ENCODE data around the gene ZBTB33.

DNA sequence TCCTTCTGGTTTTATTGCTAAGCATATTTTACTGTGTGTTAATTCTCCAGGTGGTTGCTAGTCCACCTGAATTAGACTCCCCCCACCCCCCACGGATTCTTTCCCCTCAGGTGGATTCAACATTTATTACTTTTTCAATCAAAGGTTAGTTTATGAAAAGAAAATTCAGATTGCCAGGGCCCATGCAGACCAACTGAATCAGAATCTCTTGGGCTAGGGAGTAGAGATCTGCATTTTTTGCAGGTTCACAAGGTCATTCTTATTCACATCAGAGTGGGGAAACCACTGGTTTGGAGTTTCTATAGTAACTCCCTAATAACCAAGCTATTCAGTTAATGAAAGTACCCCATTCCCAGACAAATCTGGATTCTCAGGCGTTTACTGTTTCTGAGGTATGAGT, 50.9 kb downstream of the ZBTB33 start:
- TF ChIP-seq POLR2A (IDR thresholded peaks at IDR 0.05; ENCODE audit: low read length) (no peak), GATA1 (IDR thresholded peaks at IDR 0.05; ENCODE audit: low read depth, low read length) (no peak)

Measured in erythroblast (primary cell).